Uterus (tissue), 4 donors: ENCODE results near the gene MAPKAPK2. TPM values are rescaled to one million over a fixed set of nuclear protein-coding genes. Genes with fewer than 3 reads are reported as not detected.

Experiments
- DNase-seq, 2 donors: peaks; one replicate each; pipeline ENCODE4 v3.0.0-alpha.2; 2019 to 2020
- H3K27ac ChIP-seq, 2 donors: fragments of 200-600 bp; sonication (generic); 1 replicate in 1 of 2; 2 replicates in 1 of 2; pipeline ENCODE4 v1.5.1; 2016 to 2018
- H3K27me3 ChIP-seq, 2 donors: fragments of 200-600 bp; sonication (generic); one replicate each; pipeline ENCODE4 v1.5.1; 2018 to 2019; ENCODE audit warnings: control low read depth in 1 of 2
- H3K36me3 ChIP-seq, 2 donors: fragments of 200-600 bp; sonication (generic); one replicate each; pipeline ENCODE4 v1.5.1; 2019; ENCODE audit warnings: control low read depth in 1 of 2
- H3K4me1 ChIP-seq, 2 donors: fragments of 200-600 bp; sonication (generic); one replicate each; pipeline ENCODE4 v1.5.1; 2018 to 2019; ENCODE audit warnings: control low read depth in 1 of 2
- H3K4me3 ChIP-seq, 2 donors: fragments of 200-600 bp; sonication (generic); 1 replicate in 1 of 2; 2 replicates in 1 of 2; pipeline ENCODE4 v1.5.1; 2018 to 2019; ENCODE audit warnings: mild to moderate bottlenecking in 1 of 2
- H3K9me3 ChIP-seq, 2 donors: fragments of 200-600 bp; sonication (generic); one replicate each; pipeline ENCODE4 v1.5.1; 2019; ENCODE audit warnings: control low read depth in 1 of 2
- POLR2A ChIP-seq, 2 donors: fragments of 450-650 bp; IDR thresholded peaks; one replicate each; pipeline ENCODE4 v1.6.1; 2016; ENCODE audit warnings: antibody characterized with exemption in 2 of 2, mild to moderate bottlenecking in 1 of 2, moderate library complexity in 1 of 2
- intact Hi-C: fragments of 100-400 bp; cut with DNase I; formaldehyde crosslinking; loops from one replicate; pipeline ENCODE4 v1.15.1; 2023; ENCODE audit warnings: low total_unique reads
- total RNA-seq, 4 donors: library from RNA; depleted of rRNA in 3 of 4; stranded (reverse); fragments of >200 nt in 3 of 4; gene quantifications; one replicate each; pipeline versions ENCODE4 v1.1.0 to v1.2.4, GENCODE V29; 2014 to 2023
- TF ChIP-seq, protein P1 (sequence below), 4 experiments: fragments of 200-600 bp in 2 of 4; fragments of 450-650 bp in 2 of 4; sonication (generic) in 2 of 4; IDR thresholded peaks; one replicate each; pipeline ENCODE4 v1.5.1; 2016 to 2019; ENCODE audit warnings: antibody characterized with exemption in 4 of 4, mild to moderate bottlenecking in 2 of 4, moderate library complexity in 1 of 4
- donor health status: DM: yes; HTN: yes; CAD: no.

The MAPKAPK2 gene
- total RNA-seq, 4 donors from 2014 or later: 17.1 to 89.2 (median 27.4) TPM

DNA sequence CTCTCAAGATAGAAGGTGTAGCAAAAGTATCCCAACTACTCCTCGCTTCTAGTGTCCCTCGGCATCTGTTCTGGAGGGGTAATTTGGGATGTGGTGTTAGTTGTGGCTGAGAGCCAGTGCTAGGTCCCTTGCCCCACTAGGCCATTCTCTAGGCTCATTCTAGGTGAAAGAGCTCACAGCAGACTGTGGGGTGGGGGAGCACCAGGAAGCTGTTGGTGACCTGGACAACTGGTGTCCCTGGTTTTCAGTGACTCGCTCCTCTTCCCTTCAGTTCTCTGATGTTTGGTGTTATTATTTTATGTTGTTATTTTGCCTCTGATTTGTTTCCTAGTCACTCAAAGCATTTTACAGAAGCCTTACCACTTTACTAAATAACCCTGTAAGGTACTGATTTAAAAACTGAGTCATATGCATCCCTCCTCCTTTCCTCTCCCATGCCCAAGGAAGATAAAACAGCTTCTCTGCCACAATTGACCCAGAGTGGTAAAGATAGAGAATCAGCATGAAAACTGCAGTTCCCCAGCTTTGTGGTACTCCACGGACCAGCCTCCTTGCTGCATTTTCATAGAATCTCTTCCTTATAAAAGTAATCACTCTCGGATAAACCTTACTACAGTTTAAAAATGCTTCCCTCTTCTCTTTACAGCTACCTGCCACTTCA is 35.3 kb upstream of the MAPKAPK2 start:
- TF ChIP-seq POLR2A (IDR thresholded peaks at IDR 0.05): no peak
- TF ChIP-seq, protein P1, sequence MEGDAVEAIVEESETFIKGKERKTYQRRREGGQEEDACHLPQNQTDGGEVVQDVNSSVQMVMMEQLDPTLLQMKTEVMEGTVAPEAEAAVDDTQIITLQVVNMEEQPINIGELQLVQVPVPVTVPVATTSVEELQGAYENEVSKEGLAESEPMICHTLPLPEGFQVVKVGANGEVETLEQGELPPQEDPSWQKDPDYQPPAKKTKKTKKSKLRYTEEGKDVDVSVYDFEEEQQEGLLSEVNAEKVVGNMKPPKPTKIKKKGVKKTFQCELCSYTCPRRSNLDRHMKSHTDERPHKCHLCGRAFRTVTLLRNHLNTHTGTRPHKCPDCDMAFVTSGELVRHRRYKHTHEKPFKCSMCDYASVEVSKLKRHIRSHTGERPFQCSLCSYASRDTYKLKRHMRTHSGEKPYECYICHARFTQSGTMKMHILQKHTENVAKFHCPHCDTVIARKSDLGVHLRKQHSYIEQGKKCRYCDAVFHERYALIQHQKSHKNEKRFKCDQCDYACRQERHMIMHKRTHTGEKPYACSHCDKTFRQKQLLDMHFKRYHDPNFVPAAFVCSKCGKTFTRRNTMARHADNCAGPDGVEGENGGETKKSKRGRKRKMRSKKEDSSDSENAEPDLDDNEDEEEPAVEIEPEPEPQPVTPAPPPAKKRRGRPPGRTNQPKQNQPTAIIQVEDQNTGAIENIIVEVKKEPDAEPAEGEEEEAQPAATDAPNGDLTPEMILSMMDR (IDR thresholded peaks at IDR 0.05): no peak
- DNase-seq: no peak
- no peaks in the 10 kb centered on the region for H3K4me1 ChIP-seq
- peak overlapping the region in 1 of 2 donors; percentile 25 for H3K27ac ChIP-seq
- intact Hi-C loops: no loop called here
- no peak overlapping the region for H3K4me3 ChIP-seq
- no peaks in the 10 kb centered on the region for H3K36me3 ChIP-seq
- no peaks in the 10 kb centered on the region for H3K9me3 ChIP-seq
- no peaks in the 10 kb centered on the region for H3K27me3 ChIP-seq

DNA sequence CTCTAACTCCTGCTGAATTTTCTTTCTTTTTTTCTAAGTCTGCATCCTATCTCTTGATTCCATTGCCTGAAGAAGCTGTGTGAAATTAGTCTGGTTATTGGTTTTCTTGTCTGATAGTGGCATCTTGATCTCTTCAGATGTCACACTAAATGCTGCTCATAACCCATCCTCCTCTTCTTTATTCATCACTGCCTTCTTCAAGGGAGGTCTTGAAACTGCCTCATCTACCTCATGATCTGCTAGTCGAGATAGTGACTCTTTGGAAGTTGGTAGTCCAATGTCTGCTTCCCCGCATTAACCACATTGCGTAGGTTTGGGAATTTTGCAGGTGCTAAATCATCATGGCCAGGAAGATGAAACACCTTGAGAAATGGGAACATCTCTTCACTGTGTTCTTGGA is 33.7 kb upstream of the MAPKAPK2 start:
- DNase-seq: no peak
- TF ChIP-seq, protein P1 (IDR thresholded peaks at IDR 0.05): no peak
- TF ChIP-seq POLR2A (IDR thresholded peaks at IDR 0.05): no peak
- Histone ChIP-seq H3K27me3 (no peaks in the 10 kb centered on the region), H3K4me3 (no peak overlapping the region), H3K27ac (no peak overlapping the region), H3K9me3 (no peaks in the 10 kb centered on the region), H3K36me3 (no peaks in the 10 kb centered on the region), H3K4me1 (no peaks in the 10 kb centered on the region)
- intact Hi-C loops: no loop called here

DNA sequence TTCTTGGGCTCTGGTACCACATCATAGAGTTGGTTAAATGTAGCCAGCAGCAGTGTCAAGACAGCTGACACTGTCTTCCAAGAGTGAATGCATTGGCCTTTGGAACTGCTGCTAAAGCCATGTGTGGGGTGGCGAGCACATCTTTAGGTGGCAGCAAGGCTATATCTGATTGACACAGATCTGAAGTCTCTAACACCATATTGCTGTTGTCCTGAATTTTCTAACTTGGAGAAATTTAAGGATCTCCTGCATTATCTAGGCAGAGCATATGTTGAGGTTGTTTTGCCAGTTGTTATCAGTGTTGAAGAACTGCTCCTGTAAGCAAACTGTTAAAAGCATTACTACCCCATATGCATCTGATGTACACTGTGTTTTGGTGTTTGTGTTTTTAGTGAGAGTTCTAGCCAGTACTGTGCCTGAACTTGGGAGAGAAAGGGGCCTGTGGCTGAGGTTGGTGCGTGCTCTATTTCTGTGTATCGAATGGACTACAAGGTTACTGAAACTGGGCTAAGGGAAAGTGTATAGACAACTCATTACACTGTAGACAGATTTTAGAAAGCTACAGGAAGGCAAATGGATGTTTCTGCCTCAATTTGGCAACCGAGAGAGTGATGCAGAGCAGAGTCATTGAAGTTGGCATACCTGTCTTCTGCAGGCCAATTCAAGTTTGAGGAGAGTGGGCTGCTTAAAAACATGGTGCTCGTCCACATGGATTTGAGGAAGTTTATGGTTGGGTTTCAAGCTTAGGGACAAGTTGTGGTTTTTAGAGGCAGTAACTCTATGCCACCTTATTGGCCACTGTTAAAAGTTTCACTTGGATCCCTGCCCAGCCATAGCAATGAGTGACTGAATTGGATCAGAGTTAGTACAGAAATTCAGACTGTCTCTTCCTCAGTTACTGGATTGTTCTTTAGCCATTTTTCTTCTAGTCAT is 32.5 kb upstream of the MAPKAPK2 start:
- DNase-seq: no peak
- intact Hi-C loops: no loop called here
- H3K4me1 ChIP-seq: no peaks in the 10 kb centered on the region
- no peak overlapping the region for H3K4me3 ChIP-seq
- H3K27ac ChIP-seq: no peak overlapping the region
- TF ChIP-seq, protein P1 (IDR thresholded peaks at IDR 0.05): no peak
- TF ChIP-seq POLR2A (IDR thresholded peaks at IDR 0.05): no peak
- H3K9me3 ChIP-seq: no peaks in the 10 kb centered on the region
- H3K27me3 ChIP-seq: no peaks in the 10 kb centered on the region
- H3K36me3 ChIP-seq: no peaks in the 10 kb centered on the region

DNA sequence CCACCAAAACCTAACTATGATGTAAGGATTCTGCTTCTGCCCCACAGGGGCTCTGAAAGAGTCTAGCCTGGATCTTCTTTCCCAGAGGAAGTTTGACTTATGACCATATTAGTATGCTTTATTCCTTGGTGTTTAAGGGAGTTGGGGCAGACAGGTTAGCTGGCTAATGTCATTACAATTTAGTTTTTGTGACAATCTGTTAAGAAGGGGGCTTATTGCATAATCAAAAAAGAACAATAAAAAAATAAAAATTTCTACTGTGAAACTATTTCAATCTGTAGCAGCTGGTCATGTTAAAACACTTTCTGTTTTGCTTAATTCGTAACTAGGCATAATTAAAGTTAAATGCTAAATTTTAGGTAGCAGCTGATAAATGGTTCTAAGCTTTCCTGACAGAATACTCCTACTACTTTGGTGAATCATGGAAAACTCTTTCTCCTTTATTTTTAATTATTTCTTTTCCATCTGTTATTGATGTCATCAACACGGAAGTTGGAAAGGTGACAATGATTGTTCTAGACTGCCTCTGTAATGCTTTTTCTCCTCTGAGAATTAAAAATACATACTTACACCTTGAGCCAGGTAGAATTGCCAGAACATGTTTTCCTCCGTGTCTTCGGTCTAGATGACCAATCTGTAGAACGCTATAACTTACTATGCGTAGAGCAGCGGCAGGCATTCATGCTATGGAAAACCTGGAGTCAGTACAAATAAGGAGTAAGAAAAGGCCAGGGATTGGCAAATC is 30.8 kb upstream of the MAPKAPK2 start:
- intact Hi-C loops: no loop called here
- H3K4me1 ChIP-seq: no peaks in the 10 kb centered on the region

More for the DNA sequence above, 30.8 kb upstream of the MAPKAPK2 start:
- DNase-seq: no peak
- no peak for TF ChIP-seq POLR2A (IDR thresholded peaks at IDR 0.05)
- TF ChIP-seq, protein P1 (IDR thresholded peaks at IDR 0.05): no peak
- Histone ChIP-seq H3K27me3 (no peaks in the 10 kb centered on the region), H3K27ac (peak overlapping the region; percentile 37 to 45), H3K36me3 (no peaks in the 10 kb centered on the region), H3K9me3 (no peaks in the 10 kb centered on the region), H3K4me3 (no peak overlapping the region)
